DOHH2 (cell line): ENCODE results near the gene WDTC1.

Experiments used
- H3F3A ChIP-seq: fragments of 200-600 bp; sonication (generic), shearing (Covaris generic); 2 replicates; pipeline ENCODE4 v1.6.0; 2016; ENCODE audit warnings: antibody characterized with exemption, mild to moderate bottlenecking; ENCODE audit not compliant: control insufficient read depth, insufficient read depth
- H3K27ac ChIP-seq: fragments of 200-600 bp; sonication (generic); 2 replicates; pipeline ENCODE4 v1.5.1; 2014; ENCODE audit warnings: low read depth, mild to moderate bottlenecking, low read length, moderate library complexity
- H3K27me3 ChIP-seq: fragments of 200-600 bp; sonication (generic); 2 replicates; pipeline ENCODE4 v1.6.1; 2014; ENCODE audit warnings: mild to moderate bottlenecking, low read length, mixed read lengths; ENCODE audit not compliant: control insufficient read depth
- H3K36me3 ChIP-seq: fragments of 200-600 bp; sonication (generic); 2 replicates; pipeline ENCODE4 v1.6.1; 2014; ENCODE audit warnings: mild to moderate bottlenecking, low read length, moderate library complexity, mixed read lengths; ENCODE audit not compliant: control insufficient read depth
- H3K4me1 ChIP-seq: fragments of 200-600 bp; sonication (generic); 2 replicates; pipeline ENCODE4 v1.6.1; 2014; ENCODE audit warnings: mild to moderate bottlenecking, low read length, mixed read lengths; ENCODE audit not compliant: control insufficient read depth
- H3K4me2 ChIP-seq: fragments of 200-600 bp; sonication (generic); 2 replicates; pipeline ENCODE4 v1.6.0; 2014; ENCODE audit warnings: mild to moderate bottlenecking, low read length, moderate library complexity
- H3K4me3 ChIP-seq: fragments of 200-600 bp; sonication (generic); 2 replicates; pipeline ENCODE4 v1.5.1; 2014; ENCODE audit warnings: mild to moderate bottlenecking, low read length, mixed read lengths
- H3K79me2 ChIP-seq: fragments of 200-600 bp; sonication (generic); 2 replicates; pipeline ENCODE4 v1.6.1; 2014; ENCODE audit warnings: mild to moderate bottlenecking, low read length, mixed read lengths; ENCODE audit not compliant: control insufficient read depth
- H3K9me2 ChIP-seq: fragments of 200-600 bp; sonication (generic); replicated peaks from 2 replicates; pipeline ENCODE4 v1.6.1; 2014; ENCODE audit warnings: mild to moderate bottlenecking, low read length, mixed read lengths; ENCODE audit not compliant: control insufficient read depth
- H3K9me3 ChIP-seq: fragments of 200-600 bp; sonication (generic); 2 replicates; pipeline ENCODE4 v1.6.1; 2014; ENCODE audit warnings: antibody characterized with exemption, low read length, mixed read lengths; ENCODE audit not compliant: control insufficient read depth, insufficient read depth
- H4K20me1 ChIP-seq: fragments of 200-600 bp; sonication (generic); 2 replicates; pipeline ENCODE4 v1.6.0; 2014; ENCODE audit warnings: low read depth, mild to moderate bottlenecking, antibody characterized with exemption, low read length, moderate library complexity; ENCODE audit not compliant: control insufficient read depth, insufficient read depth
- EZH2phosphoT487 ChIP-seq: fragments of 200-600 bp; sonication (generic); IDR thresholded peaks from 2 replicates; pipeline ENCODE4 v1.6.1; 2017; ENCODE audit warnings: borderline replicate concordance, mild to moderate bottlenecking, antibody characterized with exemption, low read length, moderate library complexity, mixed read lengths
- TF ChIP-seq, protein P1 (sequence below): fragments of 200-600 bp; sonication (generic); IDR thresholded peaks from one replicate; pipeline ENCODE4 v1.5.1; 2014; ENCODE audit warnings: antibody characterized with exemption, mild to moderate bottlenecking, low read depth, low read length; ENCODE audit not compliant: poor library complexity, severe bottlenecking

The WDTC1 gene

DNA sequence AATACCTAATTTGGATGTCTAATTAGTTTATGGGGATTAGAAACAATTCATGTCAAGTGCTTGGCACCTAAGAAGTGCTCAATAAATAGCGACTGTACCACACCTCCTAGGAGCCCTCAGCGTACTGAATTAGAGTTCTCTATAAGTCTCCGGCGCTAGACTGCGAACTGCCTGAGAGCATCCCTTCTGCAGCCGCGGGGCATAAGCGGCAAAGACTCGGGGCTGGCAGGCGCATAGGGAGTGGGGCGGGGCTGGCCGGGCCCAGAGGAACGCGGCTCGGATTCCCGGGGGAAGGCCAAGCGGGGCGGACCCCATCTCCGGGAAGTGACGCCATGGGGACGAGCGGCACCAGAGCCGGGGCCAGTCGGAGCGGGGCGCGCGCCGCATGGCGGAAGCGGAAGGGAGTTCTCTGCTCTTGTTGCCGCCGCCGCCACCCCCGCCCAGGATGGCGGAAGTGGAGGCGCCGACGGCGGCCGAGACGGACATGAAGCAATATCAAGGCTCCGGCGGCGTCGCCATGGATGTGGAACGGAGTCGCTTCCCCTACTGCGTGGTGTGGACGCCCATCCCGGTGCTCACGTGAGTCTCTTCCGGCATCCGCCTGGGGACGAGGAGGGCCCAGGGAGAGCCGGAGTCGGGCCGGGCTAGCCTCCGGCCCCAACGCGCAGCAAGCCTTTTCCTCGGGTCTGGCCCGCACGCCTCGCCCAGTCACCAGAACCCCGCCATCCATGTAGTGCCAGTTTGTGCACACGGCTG lies 87.6 kb downstream of the WDTC1 start, which contains the start of gene TMEM222:
Gene TMEM222 (plus strand): TSS at position 351 of the 756 bp plus-strand sequence. CDS start 35 bp downstream, at position 386.
- Histone ChIP-seq H3K36me3 (peaks cover 39% of the 10 kb centered on the region), H3K79me2 (peaks cover 49% of the 10 kb centered on the region), H3K9me2 (no peaks in the 10 kb centered on the region), H4K20me1 (no peaks in the 10 kb centered on the region), H3K4me3 (peak within 1 kb of the TSS; percentile 100), H3K4me2 (peak within 1 kb of the TSS; percentile 92), H3K4me1 (peaks cover 20% of the 10 kb centered on the region), H3K27me3 (no peaks in the 10 kb centered on the region; the same call in 1 of the 2 replicates), H3K27ac (peak within 1 kb of the TSS; percentile 83), H3K9me3 (no peaks in the 10 kb centered on the region), H3F3A (no peaks in the 10 kb centered on the region)
- TF ChIP-seq, protein P1, sequence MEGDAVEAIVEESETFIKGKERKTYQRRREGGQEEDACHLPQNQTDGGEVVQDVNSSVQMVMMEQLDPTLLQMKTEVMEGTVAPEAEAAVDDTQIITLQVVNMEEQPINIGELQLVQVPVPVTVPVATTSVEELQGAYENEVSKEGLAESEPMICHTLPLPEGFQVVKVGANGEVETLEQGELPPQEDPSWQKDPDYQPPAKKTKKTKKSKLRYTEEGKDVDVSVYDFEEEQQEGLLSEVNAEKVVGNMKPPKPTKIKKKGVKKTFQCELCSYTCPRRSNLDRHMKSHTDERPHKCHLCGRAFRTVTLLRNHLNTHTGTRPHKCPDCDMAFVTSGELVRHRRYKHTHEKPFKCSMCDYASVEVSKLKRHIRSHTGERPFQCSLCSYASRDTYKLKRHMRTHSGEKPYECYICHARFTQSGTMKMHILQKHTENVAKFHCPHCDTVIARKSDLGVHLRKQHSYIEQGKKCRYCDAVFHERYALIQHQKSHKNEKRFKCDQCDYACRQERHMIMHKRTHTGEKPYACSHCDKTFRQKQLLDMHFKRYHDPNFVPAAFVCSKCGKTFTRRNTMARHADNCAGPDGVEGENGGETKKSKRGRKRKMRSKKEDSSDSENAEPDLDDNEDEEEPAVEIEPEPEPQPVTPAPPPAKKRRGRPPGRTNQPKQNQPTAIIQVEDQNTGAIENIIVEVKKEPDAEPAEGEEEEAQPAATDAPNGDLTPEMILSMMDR: no peak
- no peak for TF ChIP-seq EZH2phosphoT487

DNA sequence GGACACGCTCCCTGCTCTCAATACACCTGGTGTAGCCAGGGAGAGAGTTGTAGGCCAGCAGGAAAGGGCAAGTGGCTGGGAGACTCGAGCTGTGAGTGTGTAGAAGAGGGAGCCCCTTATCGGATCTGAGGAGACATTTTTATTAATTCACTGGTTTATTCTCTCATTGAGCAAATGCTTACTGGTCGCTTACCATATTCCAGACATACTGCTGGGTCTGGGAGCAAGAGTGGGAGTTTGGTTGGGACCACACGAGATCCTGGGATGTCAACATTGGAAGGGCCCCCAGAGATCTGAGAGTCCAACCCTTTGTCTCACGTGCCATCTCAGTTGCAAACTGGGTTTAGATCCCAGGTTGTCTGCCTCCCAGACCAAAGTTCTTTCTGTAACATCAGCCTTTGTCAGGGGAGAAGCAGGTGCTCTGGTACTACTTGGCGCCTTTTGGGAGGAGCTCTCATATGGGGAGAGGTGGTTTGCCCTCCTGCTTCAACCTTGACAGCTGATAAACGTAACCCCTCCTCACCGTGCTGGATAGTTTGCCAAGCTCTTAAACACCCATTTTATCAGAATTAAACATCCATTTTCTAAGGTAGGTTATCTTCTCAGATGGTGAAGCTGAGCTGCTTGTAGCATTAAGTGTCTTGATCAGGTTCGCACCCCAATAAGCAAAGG lies 88.3 kb downstream of the WDTC1 start:
- peak overlapping the region; percentile 92 for H3K4me2 ChIP-seq
- H3K79me2 ChIP-seq: peaks cover 54% of the 10 kb centered on the region
- H3K4me1 ChIP-seq: peaks cover 20% of the 10 kb centered on the region
- no peaks in the 10 kb centered on the region for H3K9me3 ChIP-seq
- H3K27ac ChIP-seq: peak overlapping the region; percentile 83
- peak overlapping the region; percentile 100 for H3K4me3 ChIP-seq
- H3K9me2 ChIP-seq: no peaks in the 10 kb centered on the region
- peaks cover 40% of the 10 kb centered on the region for H3K36me3 ChIP-seq
- no peaks in the 10 kb centered on the region for H3F3A ChIP-seq
- no peak for TF ChIP-seq EZH2phosphoT487
- TF ChIP-seq, protein P1: no peak
- no peaks in the 10 kb centered on the region; the same call in 1 of the 2 replicates for H3K27me3 ChIP-seq
- H4K20me1 ChIP-seq: no peaks in the 10 kb centered on the region

DNA sequence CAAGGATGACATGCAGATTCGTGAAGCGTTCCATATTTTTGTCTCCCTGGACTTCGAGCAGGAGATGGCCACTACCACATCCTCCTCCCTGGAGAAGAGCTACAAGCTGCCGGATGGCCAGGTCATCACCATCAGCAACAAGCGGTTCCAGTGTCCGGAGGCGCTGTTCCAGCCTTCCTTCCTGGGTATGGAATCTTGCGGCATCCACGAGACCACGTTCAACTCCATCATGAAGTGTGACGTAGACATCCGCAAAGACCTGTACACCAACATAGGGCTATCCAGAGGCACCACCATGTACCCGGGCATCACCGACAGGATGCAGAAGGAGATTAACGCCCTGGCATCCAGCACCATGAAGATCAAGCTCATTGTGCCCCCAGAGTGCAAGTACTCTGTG lies 90.9 kb downstream of the WDTC1 start:
- peaks cover 29% of the 10 kb centered on the region for H3K4me1 ChIP-seq
- H3K9me3 ChIP-seq: no peaks in the 10 kb centered on the region
- no peak overlapping the region for H3K27ac ChIP-seq
- no peaks in the 10 kb centered on the region for H3F3A ChIP-seq
- H3K4me3 ChIP-seq: no peak overlapping the region
- peaks cover 47% of the 10 kb centered on the region for H3K36me3 ChIP-seq
- peaks cover 74% of the 10 kb centered on the region for H3K79me2 ChIP-seq
- H3K4me2 ChIP-seq: no peak overlapping the region
- H3K27me3 ChIP-seq: no peaks in the 10 kb centered on the region; the same call in 1 of the 2 replicates
- no peaks in the 10 kb centered on the region for H3K9me2 ChIP-seq
- no peaks in the 10 kb centered on the region for H4K20me1 ChIP-seq
- no peak for TF ChIP-seq EZH2phosphoT487

DNA sequence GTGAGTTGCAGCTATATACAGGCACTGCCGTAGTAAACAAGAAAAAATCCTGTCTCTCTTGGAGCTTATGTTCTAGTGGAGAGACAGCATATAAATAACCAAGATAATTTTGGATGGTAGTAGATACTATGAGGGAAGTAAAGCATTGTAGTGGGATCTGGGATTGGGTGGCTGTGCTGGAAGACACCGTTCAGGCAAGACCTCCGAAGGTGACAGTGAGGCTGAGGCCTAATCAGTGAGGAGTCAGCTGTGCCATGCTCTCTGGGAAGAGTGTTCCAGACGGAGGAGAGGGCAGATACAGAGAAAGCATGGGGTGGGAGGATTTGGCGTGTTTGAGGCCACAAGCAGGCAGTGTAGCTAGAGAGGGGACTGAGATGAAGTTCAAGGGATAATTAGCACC lies 93.5 kb downstream of the WDTC1 start:
- H3K9me3 ChIP-seq: no peaks in the 10 kb centered on the region
- no peaks in the 10 kb centered on the region for H3F3A ChIP-seq
- peaks cover 74% of the 10 kb centered on the region for H3K79me2 ChIP-seq
- H3K36me3 ChIP-seq: peaks cover 59% of the 10 kb centered on the region
- no peaks in the 10 kb centered on the region for H4K20me1 ChIP-seq
- no peak overlapping the region for H3K4me2 ChIP-seq
- H3K9me2 ChIP-seq: no peaks in the 10 kb centered on the region
- no peak overlapping the region for H3K4me3 ChIP-seq
- no peaks in the 10 kb centered on the region for H3K27me3 ChIP-seq
- no peak for TF ChIP-seq EZH2phosphoT487
- TF ChIP-seq, protein P1: no peak
- peaks cover 18% of the 10 kb centered on the region for H3K4me1 ChIP-seq
- no peak overlapping the region for H3K27ac ChIP-seq
